ENCODE data around the gene FBXL7.

DNA sequence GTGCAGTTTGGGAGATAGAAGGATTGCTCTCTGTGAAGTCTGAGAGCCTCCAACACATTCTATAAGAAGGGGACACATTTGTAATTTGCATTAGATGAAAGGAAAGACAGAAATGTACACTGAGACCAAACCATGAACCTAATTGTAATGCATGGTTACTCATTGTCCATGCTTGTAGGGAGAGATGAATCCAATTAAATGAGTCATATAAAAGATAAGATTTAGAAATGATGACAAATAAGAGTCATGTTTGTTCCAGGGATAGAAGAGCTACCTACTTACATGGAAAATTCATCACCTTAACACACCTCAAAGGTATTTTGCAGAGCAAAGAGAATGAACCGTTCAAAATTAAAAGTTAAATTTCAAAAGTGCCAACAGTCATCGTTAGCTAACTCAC is 85.1 kb downstream of the FBXL7 start:
- TF ChIP-seq, protein P1, sequence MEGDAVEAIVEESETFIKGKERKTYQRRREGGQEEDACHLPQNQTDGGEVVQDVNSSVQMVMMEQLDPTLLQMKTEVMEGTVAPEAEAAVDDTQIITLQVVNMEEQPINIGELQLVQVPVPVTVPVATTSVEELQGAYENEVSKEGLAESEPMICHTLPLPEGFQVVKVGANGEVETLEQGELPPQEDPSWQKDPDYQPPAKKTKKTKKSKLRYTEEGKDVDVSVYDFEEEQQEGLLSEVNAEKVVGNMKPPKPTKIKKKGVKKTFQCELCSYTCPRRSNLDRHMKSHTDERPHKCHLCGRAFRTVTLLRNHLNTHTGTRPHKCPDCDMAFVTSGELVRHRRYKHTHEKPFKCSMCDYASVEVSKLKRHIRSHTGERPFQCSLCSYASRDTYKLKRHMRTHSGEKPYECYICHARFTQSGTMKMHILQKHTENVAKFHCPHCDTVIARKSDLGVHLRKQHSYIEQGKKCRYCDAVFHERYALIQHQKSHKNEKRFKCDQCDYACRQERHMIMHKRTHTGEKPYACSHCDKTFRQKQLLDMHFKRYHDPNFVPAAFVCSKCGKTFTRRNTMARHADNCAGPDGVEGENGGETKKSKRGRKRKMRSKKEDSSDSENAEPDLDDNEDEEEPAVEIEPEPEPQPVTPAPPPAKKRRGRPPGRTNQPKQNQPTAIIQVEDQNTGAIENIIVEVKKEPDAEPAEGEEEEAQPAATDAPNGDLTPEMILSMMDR (IDR thresholded peaks at IDR 0.05), result no peak
- no peak for TF ChIP-seq POLR2AphosphoS5 (IDR thresholded peaks at IDR 0.05)
